ENCODE measurements around the gene NOTCH2. TPM values are rescaled to one million over a fixed set of nuclear protein-coding genes. Genes with fewer than 3 reads are reported as not detected.

NOTCH2 gene
- total RNA-seq, 1 experiment from 2014 or later: 62.9 TPM

DNA sequence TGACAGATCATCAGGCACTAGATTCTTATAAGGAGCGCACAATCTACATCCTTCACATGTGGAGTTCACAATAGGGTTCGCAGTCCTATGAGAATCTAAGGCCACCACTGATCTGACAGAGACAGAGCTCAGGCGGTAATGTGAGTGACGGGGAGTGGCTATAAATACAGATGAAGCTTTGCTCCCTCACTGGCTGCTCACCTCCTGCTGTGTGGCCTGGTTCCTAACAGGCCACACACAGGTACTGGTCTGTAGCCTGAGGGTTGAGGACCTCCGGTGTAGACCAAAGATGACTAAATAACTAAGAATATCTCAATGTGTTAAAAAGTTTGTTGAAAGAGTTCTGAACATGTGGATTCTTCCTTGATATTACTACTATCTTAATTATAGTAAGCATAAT is 117.0 kb downstream of the NOTCH2 start (continued):
- TF ChIP-seq SIN3A (IDR thresholded peaks at IDR 0.05; ENCODE audit: low read depth) (no peak), ZNF274 (IDR thresholded peaks at IDR 0.05; ENCODE audit: low read depth, low read length) (no peak)

GRCh38 chr1:119948342-119949214 is 120.9 kb downstream of the NOTCH2 start:
- H3K9ac ChIP-seq (ENCODE audit: low read length): no peak overlapping the region
- no peaks in the 10 kb centered on the region for H3K27me3 ChIP-seq (ENCODE audit: insufficient read depth, low read length)
- CTCF ChIA-PET: interaction anchor here (0.6 to 1.5 kb wide), 5 partner anchors 9 to 79 kb away, joined by 3 to 7 read pairs (median 4); no protein-coding TSS in a partner anchor
- H3K4me3 ChIP-seq (replicated peaks in 1 of 2; ENCODE audit: low read depth in 1 of 2, low read length in 2 of 2): no peak overlapping the region
- POLR2A ChIA-PET: no interaction called here
- no peak for TF ChIP-seq SP1 (IDR thresholded peaks at IDR 0.05; ENCODE audit: low read depth)
- peak; percentile 45 to 94 (median 88); a peak in 5 of 6 replicates for TF ChIP-seq CTCF (IDR thresholded peaks at IDR 0.05 in 2 of 3, conservative IDR thresholded peaks at IDR 0.05 in 1 of 3; ENCODE audit: borderline replicate concordance in 1 of 3, insufficient read depth in 1 of 3, low read depth in 2 of 3, low read length in 2 of 3)
- TF ChIP-seq RAD21 (IDR thresholded peaks at IDR 0.05; ENCODE audit: low read depth): peak; percentile 78
- H3K9me2 ChIP-seq (ENCODE audit: insufficient read depth): no peaks in the 10 kb centered on the region
- RAD21 ChIA-PET (ENCODE audit: low non-redundant PET in 1 of 2, low total read pairs in 2 of 2, uncharacterized antibody in 2 of 2, unreplicated experiment in 2 of 2): no interaction called here
- no peaks in the 10 kb centered on the region for H3K79me2 ChIP-seq (ENCODE audit: insufficient read depth, low read length)
- no peaks in the 10 kb centered on the region for H3K9me3 ChIP-seq (ENCODE audit: control insufficient read depth in 1 of 2, insufficient read depth in 1 of 2, low read depth in 1 of 2, low read length in 2 of 2)
- peaks cover 5 to 9% of the 10 kb centered on the region in 2 experiments; a peak in 2 of 4 replicates for H3K36me3 ChIP-seq (ENCODE audit: control insufficient read depth in 1 of 2, insufficient read depth in 2 of 2, low read length in 2 of 2)
- BruUV-seq (replicated peaks): no TSS peak
- H4K20me1 ChIP-seq (ENCODE audit: insufficient read depth): no peaks in the 10 kb centered on the region
- intact Hi-C loops (cut with micrococcal nuclease): loop anchor here (2.0 kb wide), 1 partner anchor 20 kb away; no protein-coding TSS in a partner anchor
- peak; percentile 29 for DNase-seq (ENCODE audit: low read depth, low spot score)
- H3K4me1 ChIP-seq (ENCODE audit: control insufficient read depth in 1 of 2, insufficient read depth in 2 of 2, low read length in 2 of 2): no peaks in the 10 kb centered on the region
- no peak overlapping the region for H2AFZ ChIP-seq (ENCODE audit: low read depth, low read length, poor library complexity, severe bottlenecking)
- H3K27ac ChIP-seq (ENCODE audit: low read depth, low read length): no peak overlapping the region
- peak; percentile 88 for ATAC-seq
- no peak overlapping the region for H3K4me2 ChIP-seq (ENCODE audit: low read length)

Measured in HCT116 (cell line).